ENCODE data around the gene TBX20. TPM values are rescaled to one million over a fixed set of nuclear protein-coding genes. Genes with fewer than 3 reads are reported as not detected.

Gene TBX20
- total and polyA plus RNA-seq, 10 of the 15 experiments (the other 5 are each of a cell fraction or from before 2014, with no cell fraction given) = not detected

DNA sequence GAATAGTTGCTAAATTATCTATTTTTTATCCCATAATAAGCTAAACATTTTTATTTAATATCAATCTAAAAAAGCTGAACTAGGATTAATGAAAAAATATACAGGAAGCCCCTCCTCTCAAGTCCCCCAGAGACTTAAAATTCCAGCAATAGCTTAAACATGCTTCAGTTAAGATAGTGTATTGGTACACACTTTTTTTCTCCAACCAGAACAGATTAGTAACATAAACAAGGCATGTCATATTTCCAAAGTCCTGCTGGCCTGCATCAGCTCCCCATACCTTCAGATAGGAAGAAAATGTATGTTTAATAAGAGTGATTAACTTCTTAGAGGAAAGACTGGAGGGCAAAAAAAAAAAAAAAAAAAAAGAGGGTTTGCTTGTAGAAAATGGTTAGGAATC is 7.1 kb downstream of the TBX20 start:
- Histone ChIP-seq H3K79me2 (ENCODE audit: control insufficient read depth, insufficient read depth, low read length) (no peaks in the 10 kb centered on the region), H3K9ac (ENCODE audit: control insufficient read depth, insufficient read depth, low read length) (no peak overlapping the region), H3K27me3 (replicated peaks in 1 of 2; ENCODE audit: control insufficient read depth in 2 of 2, insufficient read depth in 2 of 2, low read length in 1 of 2) (peaks cover 3 to 12% of the 10 kb centered on the region in 2 experiments), H3K4me3 (no peak overlapping the region), H4K20me1 (ENCODE audit: control insufficient read depth, insufficient read depth) (no peaks in the 10 kb centered on the region; the same call in 1 of the 2 replicates), H3K9me3 (replicated peaks; ENCODE audit: control insufficient read depth, insufficient read depth, low read length) (no peaks in the 10 kb centered on the region), H3K4me1 (ENCODE audit: control insufficient read depth, insufficient read depth, low read length) (no peaks in the 10 kb centered on the region), H3K36me3 (ENCODE audit: control insufficient read depth in 2 of 2, insufficient read depth in 2 of 2, low read length in 1 of 2) (no peaks in the 10 kb centered on the region), H2AFZ (ENCODE audit: control insufficient read depth, low read depth, low read length) (no peak overlapping the region), H3K27ac (ENCODE audit: control insufficient read depth, insufficient read depth) (no peak overlapping the region), H3K4me2 (ENCODE audit: control insufficient read depth, insufficient read depth) (no peak overlapping the region)
- DNase-seq (ENCODE audit: low read depth, low spot score) (no peak), FAIRE-seq (no peak), ATAC-seq (no peak)
- BruUV-seq (replicated peaks) = no TSS peak
- POLR2A ChIA-PET = interaction anchor here (0.6 kb wide), 1 partner anchor 13 kb away, joined by 3 read pairs; no protein-coding TSS in a partner anchor
- RAD21 ChIA-PET (ENCODE audit: unreplicated experiment) = no interaction called here
- TF ChIP-seq ATF7 (IDR thresholded peaks at IDR 0.05; ENCODE audit: low read depth) = no peak
- CTCF ChIA-PET = no interaction called here
- in situ Hi-C loops (cut with MboI) (no loop called here), intact Hi-C loops (cut with micrococcal nuclease; ENCODE audit: unreplicated experiment) (no loop called here)
- SMC1A ChIA-PET (ENCODE audit: uncharacterized antibody, unreplicated experiment) = interaction anchor here (0.8 kb wide), 1 partner anchor 31 kb away, joined by 4 read pairs; no protein-coding TSS in a partner anchor

GRCh38 chr7:35241884-35242283 is 12.0 kb downstream of the TBX20 start:
- ChIA-PET CTCF (no interaction called here), SMC1A (ENCODE audit: uncharacterized antibody, unreplicated experiment) (interaction anchor here (1.4 kb wide), 1 partner anchor 9 kb away, joined by 4 read pairs; no protein-coding TSS in a partner anchor), RAD21 (ENCODE audit: unreplicated experiment) (no interaction called here), POLR2A (no interaction called here)
- Histone ChIP-seq H3K4me1 (ENCODE audit: control insufficient read depth, insufficient read depth, low read length) (no peaks in the 10 kb centered on the region), H3K9ac (ENCODE audit: control insufficient read depth, insufficient read depth, low read length) (no peak overlapping the region), H3K27ac (ENCODE audit: control insufficient read depth, insufficient read depth) (no peak overlapping the region), H3K9me3 (replicated peaks; ENCODE audit: control insufficient read depth, insufficient read depth, low read length) (no peaks in the 10 kb centered on the region), H3K79me2 (ENCODE audit: control insufficient read depth, insufficient read depth, low read length) (no peaks in the 10 kb centered on the region), H3K4me2 (ENCODE audit: control insufficient read depth, insufficient read depth) (no peak overlapping the region), H3K4me3 (no peak overlapping the region), H4K20me1 (ENCODE audit: control insufficient read depth, insufficient read depth) (no peaks in the 10 kb centered on the region), H3K27me3 (replicated peaks in 1 of 2; ENCODE audit: control insufficient read depth in 2 of 2, insufficient read depth in 2 of 2, low read length in 1 of 2) (peaks cover 0 to 3% of the 10 kb centered on the region in 2 experiments; a peak in 1 of 4 replicates), H3K36me3 (ENCODE audit: control insufficient read depth in 2 of 2, insufficient read depth in 2 of 2, low read length in 1 of 2) (no peaks in the 10 kb centered on the region), H2AFZ (ENCODE audit: control insufficient read depth, low read depth, low read length) (no peak overlapping the region)
- FAIRE-seq = no peak
- intact Hi-C loops (cut with micrococcal nuclease; ENCODE audit: unreplicated experiment) (no loop called here), in situ Hi-C loops (cut with MboI) (no loop called here)
- 59% methylated on average over 7 of the region's 7 CpGs for WGBS (ENCODE audit: insufficient coverage, insufficient replicate concordance, low lambda C conversion rate, missing lambda C conversion rate)
- no peak for TF ChIP-seq TAF1 (IDR thresholded peaks at IDR 0.05; ENCODE audit: borderline replicate concordance, low read depth, low read length)
- TF ChIP-seq POU2F2 (IDR thresholded peaks at IDR 0.05; ENCODE audit: borderline replicate concordance, low read depth, low read length) = no peak
- TF ChIP-seq EP300 (IDR thresholded peaks at IDR 0.05; ENCODE audit: borderline replicate concordance in 1 of 2, control insufficient read depth in 1 of 2, low read depth in 2 of 2, low read length in 2 of 2) = no peak
- no peak for TF ChIP-seq SP1 (IDR thresholded peaks at IDR 0.05; ENCODE audit: low read depth, low read length)
- TF ChIP-seq CHD2 (IDR thresholded peaks at IDR 0.05; ENCODE audit: borderline replicate concordance, low read depth, low read length) = no peak
- TF ChIP-seq NFYA (IDR thresholded peaks at IDR 0.05; ENCODE audit: borderline replicate concordance, low read depth, low read length) = no peak
- no peak for TF ChIP-seq CBFB (IDR thresholded peaks at IDR 0.05; ENCODE audit: low read depth)
- TF ChIP-seq NR2C2 (IDR thresholded peaks at IDR 0.05; ENCODE audit: borderline replicate concordance, control insufficient read depth, insufficient read length, low read depth) = no peak
- no peak for TF ChIP-seq TBL1XR1 (IDR thresholded peaks at IDR 0.05; ENCODE audit: low read depth, low read length)
- BruUV-seq (replicated peaks) = no TSS peak
- no peak for DNase-seq (ENCODE audit: low read depth, low spot score)
- ATAC-seq = no peak
